ENCODE measurements around the gene AUP1. TPM values are rescaled to one million over a fixed set of nuclear protein-coding genes. Genes with fewer than 3 reads are reported as not detected.
A peak's percentile ranks its signal among the peaks of the same experiment; 100 is the strongest.

The AUP1 gene
- total RNA-seq, 4 donors from 2014 or later, result 94.0 to 116 (median 112) TPM

- TF ChIP-seq CTCF (IDR thresholded peaks at IDR 0.05) (no peak), POLR2A (IDR thresholded peaks at IDR 0.05) (no peak)
- DNase-seq (ENCODE audit: low spot score in 2 of 2), result no peak
- whole genome bisulfite sequencing, 2 donors, result 93 to 95% methylated on average over 14 of the region's 14 CpGs
- H3K4me3 ChIP-seq (ENCODE audit: low read depth, poor library complexity, severe bottlenecking), result no peak overlapping the region
- intact Hi-C loops (cut with DNase I; ENCODE audit: low total_unique reads), result no loop called here
Measured at GRCh38 chr2:74505448-74506246, 23.9 kb downstream of the AUP1 start.

- no peak overlapping the region for H3K4me3 ChIP-seq (ENCODE audit: low read depth, poor library complexity, severe bottlenecking)
- WGBS, 2 donors, result 95 to 98% methylated on average over 3 of the region's 3 CpGs
- DNase-seq (ENCODE audit: low spot score in 2 of 2), result no peak
- TF ChIP-seq POLR2A (IDR thresholded peaks at IDR 0.05) (no peak), CTCF (IDR thresholded peaks at IDR 0.05) (no peak)
- intact Hi-C loops (cut with DNase I; ENCODE audit: low total_unique reads), result no loop called here
Measured at GRCh38 chr2:74504591-74504990, 24.9 kb downstream of the AUP1 start.

- 57 to 75% methylated on average over 35 to 45 of the region's 45 CpGs for WGBS, 2 donors
- H3K4me3 ChIP-seq (ENCODE audit: low read depth, poor library complexity, severe bottlenecking), result peak overlapping the region; percentile 40
- DNase-seq (ENCODE audit: low spot score in 2 of 2), result no peak
- no peak for TF ChIP-seq CTCF (IDR thresholded peaks at IDR 0.05)
- no peak for TF ChIP-seq POLR2A (IDR thresholded peaks at IDR 0.05)
- intact Hi-C loops (cut with DNase I; ENCODE audit: low total_unique reads), result no loop called here
Measured at GRCh38 chr2:74503506-74504475, 25.7 kb downstream of the AUP1 start.

- 4 to 5% methylated on average over 26 of the region's 67 CpGs for WGBS, 2 donors
- peak; percentile 84 to 97 for DNase-seq (ENCODE audit: low spot score in 2 of 2)
- H3K4me3 ChIP-seq (ENCODE audit: low read depth, poor library complexity, severe bottlenecking), result peak overlapping the region; percentile 40
- TF ChIP-seq POLR2A (IDR thresholded peaks at IDR 0.05) (peak in 1 of 2 donors; percentile 23), CTCF (IDR thresholded peaks at IDR 0.05) (peak in 1 of 3 donors; percentile 8)
- intact Hi-C loops (cut with DNase I; ENCODE audit: low total_unique reads), result no loop called here
Measured at GRCh38 chr2:74502720-74503505, 26.6 kb downstream of the AUP1 start.

GRCh38 chr2:74502147-74502719, 27.3 kb downstream of the AUP1 start:
- intact Hi-C loops (cut with DNase I; ENCODE audit: low total_unique reads), result no loop called here
- TF ChIP-seq CTCF (IDR thresholded peaks at IDR 0.05) (no peak), POLR2A (IDR thresholded peaks at IDR 0.05) (no peak)
- H3K4me3 ChIP-seq (ENCODE audit: low read depth, poor library complexity, severe bottlenecking), result peak overlapping the region; percentile 40
- 19 to 21% methylated on average over 32 of the region's 32 CpGs for WGBS, 2 donors
- DNase-seq (ENCODE audit: low spot score in 2 of 2), result no peak

Data from lower leg skin (tissue), 4 donors.